OCI-M2 (cell line): Measurements from ENCODE around the gene POU2F1.

ENCODE experiments used
- DNase-seq: peaks from one replicate; lab custom pipeline; 2025; ENCODE audit not compliant: unreplicated experiment; lab: John Stamatoyannopoulos, UW

POU2F1 gene

DNA sequence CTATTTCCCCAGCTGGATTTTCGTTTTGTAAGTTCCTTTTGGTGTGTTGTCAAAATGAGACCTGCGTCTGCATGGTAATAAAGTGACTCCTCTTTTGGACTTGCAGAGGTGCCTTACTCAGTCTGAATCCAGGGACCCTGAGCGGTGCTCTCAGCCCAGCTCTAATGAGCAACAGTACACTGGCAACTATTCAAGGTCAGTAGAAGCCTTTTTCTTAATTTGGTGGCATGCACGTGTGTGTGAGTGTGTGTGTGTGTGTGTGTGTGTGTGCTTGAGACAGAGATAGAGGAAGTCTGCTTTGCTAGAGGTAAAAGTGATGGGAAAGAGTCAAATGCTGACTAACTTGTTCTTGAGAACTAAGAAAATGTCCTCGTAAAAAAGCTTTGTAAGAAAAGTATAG, 192.2 kb downstream of the POU2F1 start:
- DNase-seq = no peak

DNA sequence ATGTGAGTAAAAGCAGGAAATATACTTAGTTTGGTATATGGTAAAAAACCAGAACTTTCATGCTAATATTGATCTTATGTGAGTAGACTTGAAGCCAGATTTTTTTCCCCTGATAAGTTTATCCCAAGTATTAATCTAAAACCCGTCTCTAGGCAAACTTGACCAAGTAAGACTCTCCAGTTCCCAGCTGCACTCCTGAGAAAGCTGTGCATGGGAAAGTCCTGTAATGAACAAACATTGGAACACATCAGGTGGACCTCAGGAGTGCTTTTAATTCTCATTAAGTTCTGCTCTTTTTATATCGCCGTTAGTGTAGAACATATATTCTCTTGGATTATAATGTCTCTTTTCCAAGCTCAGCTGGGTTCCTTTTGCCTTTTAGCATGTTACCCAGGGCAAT, 192.6 kb downstream of the POU2F1 start:
- no peak for DNase-seq

DNA sequence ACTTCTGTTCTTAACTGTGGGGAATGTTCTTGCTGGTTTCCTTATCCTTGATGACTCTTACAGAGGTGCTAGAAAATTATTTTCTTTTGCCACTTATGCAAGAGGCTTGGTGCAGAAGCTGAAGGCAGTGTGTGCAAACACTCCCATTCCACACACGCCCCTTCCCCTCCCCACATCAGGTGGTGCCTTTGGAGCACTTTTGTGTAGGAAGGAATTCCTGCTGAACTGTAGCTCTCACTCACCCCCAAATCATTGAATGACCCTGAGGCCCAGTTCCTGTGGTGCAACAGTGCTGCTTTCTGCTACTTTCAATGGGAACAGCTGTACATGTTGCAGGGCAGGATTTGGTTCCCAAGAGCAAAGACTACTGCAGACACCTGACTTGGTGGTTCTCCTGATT, 195.8 kb downstream of the POU2F1 start:
- no peak for DNase-seq

DNA sequence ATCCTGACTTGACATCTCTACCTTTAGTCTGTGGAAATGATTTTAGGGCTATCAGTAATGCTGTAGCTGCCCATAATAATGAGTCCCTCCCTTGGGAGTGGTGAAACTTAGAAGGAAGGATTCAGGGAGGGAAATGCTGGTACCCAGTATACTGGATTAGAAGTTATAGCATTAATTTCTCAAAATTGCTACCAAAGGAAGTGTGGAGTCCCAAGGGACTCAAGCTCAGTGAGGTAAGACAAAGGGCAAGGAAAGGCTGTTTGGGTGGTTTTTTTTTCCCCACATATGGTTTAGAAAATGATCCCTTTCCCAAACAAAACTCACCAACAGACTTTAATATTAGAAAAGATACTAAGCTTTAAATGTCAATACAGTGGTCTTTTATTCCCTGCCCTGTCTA, 197.7 kb downstream of the POU2F1 start:
- DNase-seq = no peak

DNA sequence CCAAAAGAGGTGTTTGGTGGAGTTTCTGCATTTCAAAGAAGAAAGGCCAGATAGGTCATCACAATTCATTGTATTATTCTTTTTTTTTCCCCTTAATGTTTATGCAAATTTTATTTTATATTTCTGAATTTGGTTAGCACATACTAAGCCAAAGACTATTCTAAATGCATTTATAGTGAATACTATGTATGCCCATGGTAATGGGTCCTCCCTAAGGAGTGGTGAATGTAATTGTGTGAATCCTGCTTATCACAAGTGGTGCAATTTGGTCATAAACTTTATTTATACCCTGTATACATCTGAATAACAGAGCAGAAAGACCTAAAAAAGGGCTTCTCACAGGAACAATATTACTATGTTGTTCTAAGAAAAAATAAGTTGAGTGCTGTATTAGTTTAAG, 198.6 kb downstream of the POU2F1 start:
- DNase-seq = no peak

DNA sequence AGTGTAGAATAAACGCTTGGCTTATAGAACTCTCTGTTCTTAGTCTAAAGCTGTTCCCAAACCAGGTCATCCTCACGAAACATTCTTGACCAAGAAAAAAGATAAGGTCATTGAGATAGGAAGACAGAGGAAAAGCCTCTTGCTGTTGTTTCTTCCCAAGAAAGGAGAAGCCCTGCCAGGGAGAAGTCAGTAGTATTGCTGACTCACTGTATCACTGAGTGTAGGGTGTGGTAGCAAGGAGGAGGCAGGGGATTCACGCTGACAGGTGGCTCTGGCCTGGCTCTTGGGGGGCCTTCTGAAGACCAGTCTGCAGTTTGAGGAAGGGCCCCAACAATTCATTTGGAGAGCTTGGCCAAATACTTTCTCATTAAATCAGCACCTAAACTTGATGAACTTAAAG, 199.8 kb downstream of the POU2F1 start:
- no peak for DNase-seq

DNA sequence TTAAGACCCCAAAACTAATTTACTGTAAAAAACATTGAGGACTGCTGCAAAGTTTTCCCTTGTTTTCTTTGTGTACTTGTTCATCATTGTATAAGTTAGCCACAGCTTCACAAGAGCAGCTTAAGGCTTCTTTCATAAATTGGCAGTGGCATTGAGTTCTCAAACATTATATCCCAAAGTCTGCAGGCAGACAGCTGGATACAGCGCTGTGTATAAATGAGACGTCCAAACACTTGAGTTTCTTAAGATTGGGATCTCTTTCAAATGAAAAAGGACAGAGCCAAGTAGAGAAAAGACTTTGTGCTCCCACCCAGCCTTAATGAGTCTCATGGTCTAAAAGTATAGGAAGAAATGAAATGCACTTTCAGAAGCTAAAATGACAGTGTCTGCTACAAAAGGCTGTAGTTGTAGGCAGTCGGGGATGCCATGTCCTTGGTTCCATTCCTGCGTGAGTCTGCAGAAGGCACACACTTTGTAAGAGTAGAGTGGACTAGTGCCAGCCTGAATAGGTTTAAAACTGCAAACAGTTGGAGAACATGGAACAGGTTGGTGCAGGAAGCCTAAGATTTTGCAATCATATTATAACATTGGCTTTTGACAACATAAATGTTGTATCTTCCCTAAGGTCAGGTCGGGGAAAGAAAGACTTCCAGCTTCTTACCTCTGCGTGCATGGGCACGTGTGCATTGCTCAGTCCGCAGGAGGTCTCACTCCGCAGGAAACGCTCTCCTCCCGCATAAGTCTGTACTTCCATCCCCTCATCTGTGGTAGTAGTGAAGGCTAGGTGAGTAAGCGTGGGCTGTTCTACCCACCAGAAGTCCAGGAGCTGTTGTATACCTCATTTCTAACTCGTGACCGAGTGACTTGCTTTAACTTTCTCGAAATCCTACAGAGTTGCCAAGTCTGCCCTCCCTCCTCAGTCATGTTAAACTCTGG, 203.3 kb downstream of the POU2F1 start:
- no peak for DNase-seq

DNA sequence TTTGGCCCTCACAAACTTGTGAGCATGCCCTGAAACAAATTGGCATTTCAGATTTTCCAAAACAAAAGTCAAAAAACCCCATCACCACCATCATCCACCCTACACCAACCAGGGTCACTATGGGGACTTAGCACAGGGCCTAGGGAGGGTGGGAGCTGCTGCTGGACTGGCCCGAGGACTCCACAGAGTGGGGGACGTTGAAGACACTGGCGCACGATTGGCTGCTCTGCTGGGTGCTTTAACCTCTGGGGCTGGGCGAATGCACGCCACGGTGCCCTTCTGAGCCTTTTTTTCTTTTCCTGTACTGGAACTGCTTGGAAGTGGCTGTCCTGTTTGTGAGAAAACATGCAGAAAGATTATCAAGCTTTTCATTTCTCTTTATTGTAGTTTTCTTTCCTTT, 204.8 kb downstream of the POU2F1 start:
- DNase-seq = no peak

DNA sequence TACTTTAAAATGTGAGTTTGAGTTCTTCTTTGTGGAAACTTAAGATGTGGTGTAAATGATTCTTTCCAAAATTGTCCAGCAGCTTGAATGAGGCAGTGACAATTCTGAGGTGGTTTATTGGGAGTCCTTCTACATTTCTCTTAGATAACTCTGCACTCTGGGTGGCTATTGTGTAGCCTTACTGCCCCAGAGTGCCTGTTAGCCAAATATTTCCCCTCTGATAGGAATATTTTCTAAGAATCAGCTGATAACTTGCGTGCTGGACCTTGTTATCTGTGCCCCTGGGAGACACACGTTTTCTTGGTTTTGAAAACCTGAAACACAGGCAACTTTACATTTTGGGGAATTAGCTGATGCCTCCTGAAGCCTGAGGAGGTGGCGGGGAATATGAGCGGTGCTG, 206.0 kb downstream of the POU2F1 start:
- DNase-seq = no peak

DNA sequence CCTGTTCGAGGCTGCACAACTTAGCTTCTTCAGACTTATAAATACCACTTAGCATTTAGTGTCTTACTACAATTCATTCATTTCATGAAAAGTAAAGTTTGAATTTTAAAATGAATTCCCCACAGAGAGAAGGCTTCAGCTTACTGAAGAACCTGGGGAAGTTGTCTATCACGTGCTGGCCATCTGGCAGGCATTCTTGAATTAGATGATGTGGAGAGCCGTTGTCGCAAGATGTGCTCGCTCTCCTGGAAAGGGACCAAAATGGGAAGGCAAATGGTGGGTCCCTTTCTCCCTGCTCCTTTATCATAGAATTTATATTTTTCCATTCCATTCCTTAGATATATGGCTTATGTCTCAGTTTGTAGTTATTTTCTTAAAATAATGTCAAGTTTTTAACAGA, 207.2 kb downstream of the POU2F1 start:
- DNase-seq = no peak

DNA sequence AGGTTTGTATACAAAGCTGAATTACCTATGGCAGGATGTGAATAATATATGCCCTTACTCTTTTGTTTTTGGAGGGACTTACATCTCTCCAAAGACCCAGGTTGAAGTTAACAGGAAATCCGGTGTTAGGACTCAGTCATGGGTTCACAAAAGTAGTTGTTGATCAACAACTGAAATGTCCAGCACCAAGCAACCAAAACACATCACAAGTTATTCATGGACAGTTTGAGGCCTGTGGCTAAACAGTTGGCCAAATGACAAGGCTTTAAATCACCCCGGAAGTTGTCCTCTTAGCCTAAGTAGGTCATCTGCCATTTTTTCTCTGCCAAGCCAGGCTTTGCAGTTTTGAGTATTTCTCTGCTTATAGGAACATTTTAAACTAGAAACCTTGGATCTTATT, 207.7 kb downstream of the POU2F1 start:
- DNase-seq = no peak

DNA sequence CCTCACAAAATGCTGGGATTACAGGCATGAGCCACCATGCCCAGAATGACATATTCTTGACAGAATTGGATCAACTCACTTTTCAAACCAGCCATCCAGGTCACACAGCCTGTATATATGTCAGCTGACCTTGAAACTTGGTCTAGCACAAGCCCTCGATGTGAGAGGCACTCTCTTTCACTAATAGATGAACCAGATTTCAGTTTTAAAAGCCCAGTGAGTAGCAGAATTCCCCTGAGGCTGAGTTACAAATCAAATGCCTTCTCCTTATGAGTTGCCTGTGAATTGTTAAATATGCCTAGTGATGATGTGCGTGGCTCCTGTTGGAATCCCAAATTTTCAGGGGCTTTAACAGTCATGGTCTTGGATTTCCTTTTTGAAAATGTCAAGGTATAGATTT, 208.9 kb downstream of the POU2F1 start:
- DNase-seq = no peak

DNA sequence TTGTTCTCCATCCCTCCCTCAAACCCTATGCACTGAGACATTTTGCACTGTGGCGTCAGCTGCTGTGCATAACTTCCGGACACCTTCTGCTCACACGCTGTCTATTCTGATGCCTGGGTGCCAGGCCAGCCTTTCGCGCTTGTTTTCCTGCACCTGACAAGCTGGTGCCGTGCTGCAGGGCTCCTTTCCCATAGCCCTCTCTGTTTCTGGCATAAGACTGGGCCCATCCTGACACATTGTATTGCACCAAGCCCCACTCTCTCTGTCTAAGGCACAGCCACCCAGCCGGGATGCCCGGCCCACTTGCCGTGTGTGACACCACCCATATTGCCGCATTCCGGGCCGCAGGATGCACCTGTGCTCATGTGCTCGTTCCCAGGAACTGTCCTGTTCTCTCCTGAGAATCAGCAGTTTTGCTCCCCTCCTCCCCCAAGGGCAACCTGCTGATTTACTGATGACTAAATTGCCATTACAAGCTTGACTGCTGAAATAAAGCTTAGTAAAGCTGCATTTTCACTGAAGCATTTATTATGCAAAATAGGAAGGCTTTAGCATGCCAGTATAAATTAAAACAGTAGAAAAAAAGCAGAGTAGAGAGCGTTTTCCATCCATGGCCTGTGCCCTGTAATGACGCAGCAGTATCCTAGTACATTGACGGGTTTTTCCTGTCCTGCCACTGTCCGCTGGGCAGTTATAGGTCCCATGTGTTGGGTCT, 209.6 kb downstream of the POU2F1 start:
- no peak for DNase-seq

DNA sequence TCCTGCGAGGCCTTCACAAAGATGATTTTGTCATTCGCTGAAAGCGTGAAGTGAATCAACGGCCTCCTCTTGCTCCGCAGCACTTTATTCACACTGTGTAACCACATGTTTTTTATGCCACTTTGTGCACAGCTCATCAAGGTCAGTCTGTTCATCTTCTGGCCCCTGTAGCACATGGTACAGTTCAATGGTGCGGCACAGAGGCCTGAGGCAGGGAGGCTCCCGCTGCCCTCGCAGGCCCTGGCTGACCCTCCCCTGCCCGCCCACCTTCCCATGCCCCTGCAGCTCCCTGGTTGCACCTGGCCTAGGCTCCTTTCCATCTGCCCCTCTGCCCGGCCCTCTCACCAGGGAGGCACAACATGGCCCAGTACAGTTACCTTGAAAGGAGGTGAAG, 210.2 kb downstream of the POU2F1 start:
- no peak for DNase-seq

DNA sequence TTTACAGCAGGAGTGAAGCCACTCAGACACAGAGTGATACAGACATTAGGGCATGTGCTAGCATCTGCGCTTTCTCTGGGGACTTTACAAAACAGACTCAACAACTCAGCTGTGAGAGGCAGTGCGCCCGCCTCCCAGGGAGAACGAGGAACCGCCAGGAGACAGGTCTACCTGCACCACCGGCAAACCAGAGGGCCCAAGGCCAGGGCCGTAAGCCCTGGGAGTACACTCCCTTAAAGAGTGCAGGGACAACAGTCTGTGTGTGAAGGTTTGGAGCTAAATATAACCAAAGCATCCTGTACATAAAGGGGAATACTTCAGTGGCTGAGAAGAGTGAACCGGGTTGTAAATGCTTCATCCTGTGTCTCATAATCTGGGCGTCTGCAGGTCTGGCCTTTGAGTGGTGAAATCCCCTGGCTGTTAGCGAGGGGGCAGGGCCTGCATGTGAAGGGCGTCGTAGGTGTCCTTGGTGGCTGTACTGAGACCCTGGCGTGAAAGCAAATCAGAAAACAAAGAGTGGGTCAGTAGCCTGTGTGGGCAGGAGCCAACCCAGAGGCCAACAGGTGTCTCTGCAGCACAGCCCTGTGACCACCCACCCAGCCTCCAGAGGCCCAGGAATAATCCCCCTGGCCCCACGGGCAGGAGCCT, 210.7 kb downstream of the POU2F1 start:
- no peak for DNase-seq

DNA sequence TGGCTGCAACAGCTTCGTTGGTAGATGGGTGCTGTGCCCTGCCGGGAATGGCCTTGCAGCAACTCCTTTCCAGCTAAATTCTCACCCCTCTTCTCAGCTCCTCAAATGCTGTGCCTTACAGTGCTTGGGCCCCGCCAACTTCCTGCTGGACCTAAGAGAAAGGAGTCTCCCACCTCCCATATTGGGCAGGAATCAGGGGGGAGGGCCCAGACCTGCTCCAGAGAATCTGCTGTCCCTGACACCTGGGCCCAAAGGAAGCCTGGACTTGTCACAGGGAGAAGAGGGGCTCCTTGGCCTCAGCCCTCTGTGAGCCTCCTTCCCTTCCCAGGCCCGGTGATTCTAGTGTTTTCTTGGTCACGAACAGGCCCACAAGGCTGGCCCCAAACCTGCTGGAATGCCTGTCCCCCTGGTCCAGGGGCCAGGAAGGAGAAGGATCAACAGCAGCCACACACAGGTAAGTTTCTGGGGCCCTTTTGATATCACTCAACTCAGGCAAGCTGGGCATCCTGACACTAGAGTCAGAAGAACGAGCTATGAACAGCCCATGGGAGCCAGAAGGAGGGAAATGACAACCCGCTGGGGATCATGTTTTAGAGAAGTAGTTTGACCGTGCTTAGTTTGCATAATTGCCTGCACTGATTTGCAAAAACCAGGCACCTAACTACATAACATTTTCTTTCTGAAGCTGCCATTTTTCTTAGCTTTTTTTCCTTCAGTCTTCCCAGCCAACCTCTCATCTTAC, 211.4 kb downstream of the POU2F1 start:
- no peak for DNase-seq

DNA sequence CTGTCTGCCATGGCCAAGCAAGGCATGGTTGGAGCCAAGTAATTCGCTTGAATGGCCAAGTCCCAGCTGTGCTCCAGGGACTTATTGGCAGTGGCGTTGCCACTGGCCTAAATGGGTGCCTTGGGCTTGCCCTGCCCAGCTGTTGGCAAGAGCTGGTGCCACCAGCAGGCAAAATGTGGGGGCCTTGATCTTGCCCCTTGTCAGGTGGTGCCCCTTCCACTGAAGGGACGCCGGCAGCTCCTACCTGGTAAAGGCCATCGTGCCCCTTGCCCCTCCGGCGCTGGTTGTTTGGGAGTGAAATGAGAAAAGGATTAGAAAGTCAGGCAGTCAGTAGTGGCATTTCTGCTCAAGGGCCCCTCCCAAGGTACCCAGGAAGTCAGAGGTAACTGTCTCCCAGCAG, 212.1 kb downstream of the POU2F1 start:
- no peak for DNase-seq

DNA sequence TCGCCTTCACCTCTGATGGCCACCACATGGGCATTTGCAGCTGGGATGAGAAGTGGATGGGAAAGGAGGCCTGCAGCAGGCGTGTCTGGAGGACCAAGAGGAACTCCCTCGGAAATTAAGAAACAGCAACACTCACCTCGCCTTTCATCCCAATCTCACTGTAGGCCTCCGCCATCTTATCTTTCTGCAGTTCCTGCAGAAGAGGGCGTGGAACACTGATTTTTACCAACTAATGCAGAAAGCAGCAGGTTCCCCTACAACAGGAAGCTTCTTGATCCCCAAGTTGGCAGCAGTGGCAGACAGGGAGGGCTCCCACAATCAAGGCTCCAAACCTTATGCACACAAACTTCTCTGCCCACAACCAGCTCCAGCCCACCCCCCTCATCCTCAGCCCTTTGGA, 213.2 kb downstream of the POU2F1 start:
- no peak for DNase-seq

DNA sequence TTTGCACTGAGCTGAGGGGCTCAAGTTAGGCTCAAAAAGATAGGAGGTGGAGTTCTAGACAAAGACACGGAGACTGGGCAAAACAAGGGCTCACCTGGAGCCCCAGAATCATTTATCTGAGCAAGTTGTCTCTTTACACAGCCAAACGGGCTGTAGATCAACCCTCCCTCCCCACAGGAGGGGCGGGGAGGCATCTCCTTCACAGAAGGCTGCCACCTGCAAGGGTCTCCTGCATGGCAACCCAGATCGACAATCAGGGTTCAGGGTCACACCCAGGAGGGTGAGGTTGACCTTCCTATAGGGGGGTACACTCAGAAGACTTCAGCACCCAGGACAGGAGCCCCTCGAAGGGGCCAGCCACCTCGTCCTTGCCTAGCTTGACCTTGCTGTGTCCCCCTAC, 213.6 kb downstream of the POU2F1 start:
- DNase-seq = no peak

DNA sequence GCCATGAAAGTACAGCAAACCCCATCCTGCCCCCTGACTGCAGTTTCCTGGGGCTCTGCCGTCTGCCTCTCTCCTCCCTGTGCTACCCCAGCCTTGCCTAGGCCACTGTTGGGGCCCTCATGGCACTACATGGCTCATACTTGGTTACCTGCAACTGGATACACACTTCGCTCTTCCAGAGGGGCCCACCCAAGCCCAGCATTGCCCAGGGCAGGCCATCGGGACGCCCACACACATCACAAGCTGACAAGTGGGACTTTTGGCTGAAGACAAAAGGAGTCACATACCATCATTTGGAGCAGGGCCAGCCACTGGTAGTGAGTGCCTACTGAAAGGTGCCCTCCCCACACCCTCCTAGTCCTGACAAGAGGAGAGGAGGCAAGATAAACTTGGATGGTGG, 214.8 kb downstream of the POU2F1 start:
- no peak for DNase-seq
